T-helper 1 cell treated with Interleukin-12 subunit alpha and Interleukin-12 subunit beta and Interleukin-4 antibody, amounts not matched to agents 30 ng/mL and 1 ng/mL, for 36 hours (primary cell): ENCODE results near the gene GPR34. TPM values are rescaled to one million over a fixed set of nuclear protein-coding genes. Genes with fewer than 3 reads are reported as not detected.
"Not testable (repeated sequence)": the region's sequence is repeated elsewhere in the genome, so short reads cannot be mapped to it uniquely, and the experiment has no call there.

Experiments
- intact Hi-C: fragments of 100-400 bp; cut with micrococcal nuclease; formaldehyde crosslinking; loops from one replicate; pipeline ENCODE4 v1.15.1; 2024
- total RNA-seq: library from RNA; stranded (reverse); gene quantifications from 2 replicates; pipeline ENCODE4 v1.2.3, GENCODE V29; 2022

GPR34 gene
- total RNA-seq, 1 donor from 2014 or later = 4.2 TPM

DNA sequence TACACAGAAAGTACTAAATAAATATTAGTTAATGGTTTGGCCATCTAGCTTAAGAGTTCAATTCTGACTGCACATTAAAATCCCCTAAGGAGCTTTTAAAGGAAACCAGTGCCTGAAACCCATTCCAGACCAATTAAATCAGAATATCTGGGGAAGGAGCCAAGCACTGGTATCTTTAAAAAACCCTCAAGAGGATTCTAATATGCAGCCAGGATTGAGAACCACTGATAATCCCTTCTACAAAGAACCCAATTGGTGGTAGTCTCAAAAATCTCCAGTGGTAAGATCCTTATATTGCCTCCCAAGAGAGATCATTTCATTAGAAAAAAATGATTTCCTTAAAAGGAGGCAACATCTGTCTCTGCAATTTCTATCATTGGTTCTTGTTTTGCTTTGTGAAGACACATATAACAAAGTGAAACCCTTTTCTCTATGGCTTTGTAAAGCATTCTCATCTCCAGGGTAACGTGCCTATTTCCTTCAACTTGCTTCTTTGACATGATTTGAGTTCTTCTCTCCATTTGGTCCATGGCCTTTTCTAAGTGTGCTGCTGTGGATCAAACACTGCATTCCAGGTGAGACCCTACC lies 3.5 kb downstream of the GPR34 start:
- intact Hi-C loops = loop anchor here (5.0 to 10.0 kb wide), 2 partner anchors 40 to 247 kb away; partner anchors contain the start of gene NYX

- intact Hi-C loops = loop anchor here (5.0 to 10.0 kb wide), 2 partner anchors 39 to 248 kb away; partner anchors contain the start of gene NYX
Measured at GRCh38 chrX:41693024-41693423, 4.3 kb downstream of the GPR34 start.

GRCh38 chrX:41695426-41695825 lies 6.7 kb downstream of the GPR34 start:
- intact Hi-C loops = loop anchor here (10.0 kb wide), 1 partner anchor 251 kb away; the partner anchor contains the start of gene NYX

GRCh38 chrX:41703574-41704029 lies 14.8 kb downstream of the GPR34 start:
- intact Hi-C loops = loop anchor here (5.0 kb wide), 1 partner anchor 36 kb away; no protein-coding TSS in a partner anchor

DNA sequence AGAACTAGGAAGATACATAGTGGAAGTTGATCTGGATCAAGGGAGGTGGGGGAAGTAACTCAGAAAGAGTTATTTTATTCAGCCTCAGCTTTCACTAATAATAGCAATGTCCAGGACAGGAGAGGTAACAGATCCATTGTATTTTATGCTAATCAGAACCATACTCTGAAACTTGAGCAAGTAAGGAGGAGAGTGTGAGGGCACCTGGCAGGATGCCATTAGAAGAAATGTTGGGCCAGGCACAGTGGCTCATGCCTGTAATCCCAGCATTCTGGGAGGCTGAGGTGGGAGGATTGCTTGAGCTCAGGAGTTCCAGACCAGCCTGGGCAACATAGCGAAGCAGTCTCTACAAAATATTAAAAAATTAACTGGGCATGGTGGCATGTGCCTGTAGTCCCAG lies 16.3 kb downstream of the GPR34 start:
- intact Hi-C loops = no loop called here

DNA sequence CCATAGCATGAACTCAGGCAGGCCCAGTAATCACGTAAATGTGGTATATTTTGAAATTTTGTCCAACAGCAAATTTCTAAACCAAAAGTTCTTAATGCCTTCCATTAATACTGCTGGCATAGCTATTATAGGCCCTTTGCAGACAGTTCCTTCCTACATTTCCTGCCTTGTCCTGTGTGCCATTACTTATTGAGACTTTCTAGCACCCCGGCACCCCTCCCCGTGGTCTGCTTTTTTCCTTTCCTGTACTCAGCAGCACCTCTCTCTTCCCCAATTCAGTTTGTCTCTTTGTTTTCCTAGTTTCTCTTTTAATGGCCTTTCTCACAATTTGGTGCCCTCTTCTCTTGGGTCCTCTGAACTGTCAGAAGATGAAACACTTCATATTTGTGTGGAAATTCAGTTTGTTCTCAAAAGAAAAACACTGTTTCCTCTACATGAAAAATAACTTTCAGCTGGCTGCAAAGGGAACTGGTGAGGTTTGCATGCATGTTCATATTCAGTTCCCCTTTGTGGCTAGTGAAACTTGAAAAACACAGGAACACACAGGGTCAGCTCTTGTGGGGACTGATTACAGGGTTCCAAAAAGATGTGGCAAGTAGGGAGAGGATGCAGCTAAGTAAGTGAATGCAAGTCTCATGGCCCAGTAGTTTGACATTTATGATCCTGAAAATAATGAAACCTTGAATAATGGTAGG lies 17.1 kb downstream of the GPR34 start:
- intact Hi-C loops = no loop called here

DNA sequence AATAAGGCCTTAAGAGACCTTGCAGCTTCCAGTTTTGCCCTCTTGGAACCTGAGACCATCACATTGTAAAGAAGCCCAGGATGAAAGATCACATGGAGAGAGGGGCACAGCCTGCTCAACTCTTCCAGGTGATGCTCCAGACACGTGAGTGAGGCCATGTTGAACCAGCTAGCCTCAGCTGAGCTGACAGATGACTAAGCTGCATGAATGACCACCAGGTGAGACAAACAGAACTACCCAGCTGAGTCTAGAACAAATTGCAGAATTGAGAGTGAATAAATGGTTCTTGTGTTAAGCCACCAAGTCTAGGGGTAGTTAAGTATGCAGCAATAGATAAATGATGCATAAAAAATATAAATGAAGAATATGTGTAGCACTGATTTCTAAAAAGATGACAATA lies 18.4 kb downstream of the GPR34 start:
- intact Hi-C loops = no loop called here

GRCh38 chrX:41708486-41708885 lies 19.7 kb downstream of the GPR34 start:
- intact Hi-C loops = no loop called here

- intact Hi-C loops = no loop called here
Measured at GRCh38 chrX:41711021-41711667, 22.4 kb downstream of the GPR34 start.

DNA sequence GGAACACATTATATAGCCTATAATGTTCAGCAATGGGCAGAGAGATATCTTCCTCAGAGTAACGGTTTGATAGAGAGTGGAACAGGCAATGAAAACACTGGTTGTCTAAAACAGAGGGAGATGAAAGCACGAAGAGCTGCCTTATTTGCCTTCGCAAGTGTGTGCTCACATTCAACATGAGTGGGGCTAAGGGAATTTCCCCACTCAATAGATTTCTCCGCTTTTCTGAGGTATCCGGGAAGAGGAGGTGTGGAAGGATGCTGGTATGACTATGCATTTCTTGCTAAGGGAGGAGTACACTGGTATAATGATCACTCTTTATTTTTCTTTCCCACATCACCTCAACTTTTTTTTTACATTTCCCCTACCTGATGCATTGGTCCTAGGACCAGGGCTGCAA lies 27.4 kb downstream of the GPR34 start:
- intact Hi-C loops = no loop called here

GRCh38 chrX:41716767-41717473 lies 28.1 kb downstream of the GPR34 start:
- intact Hi-C loops = no loop called here

DNA sequence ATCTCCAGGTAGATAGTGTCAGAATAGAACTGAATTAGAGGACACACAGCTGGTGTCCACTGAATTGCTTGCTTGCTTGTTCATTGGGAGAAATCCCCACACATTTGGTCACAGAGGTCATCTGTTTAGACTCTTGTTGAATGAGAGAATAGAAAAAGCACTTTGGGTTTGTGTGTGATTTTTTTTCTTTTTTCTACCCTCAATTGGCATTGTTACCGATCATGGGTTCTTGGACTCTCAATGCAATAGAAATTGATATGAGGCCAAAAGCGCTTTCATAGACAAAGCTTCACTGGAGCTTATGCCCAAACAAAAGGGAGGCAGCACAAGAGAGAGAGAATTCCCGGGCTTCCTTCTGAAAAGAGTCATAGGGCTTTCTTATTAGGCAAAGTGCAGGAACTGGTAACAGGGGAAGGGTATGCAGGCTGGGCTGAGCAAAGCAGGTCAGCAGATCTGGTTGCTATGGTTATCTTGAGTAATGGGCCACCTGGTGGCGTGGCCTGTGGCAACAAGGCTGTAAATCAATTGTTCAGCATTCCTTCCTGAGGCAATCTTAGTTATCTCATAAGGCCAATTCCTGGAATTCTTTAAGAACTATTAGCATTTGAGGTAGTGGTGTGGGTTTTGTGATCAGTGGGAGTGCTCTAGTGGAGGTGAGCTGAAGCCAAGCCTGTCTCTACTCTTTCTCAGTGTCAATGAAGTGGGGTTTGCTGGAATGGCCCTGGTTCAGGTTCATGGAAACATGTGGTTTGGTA lies 29.9 kb downstream of the GPR34 start:
- intact Hi-C loops = no loop called here

DNA sequence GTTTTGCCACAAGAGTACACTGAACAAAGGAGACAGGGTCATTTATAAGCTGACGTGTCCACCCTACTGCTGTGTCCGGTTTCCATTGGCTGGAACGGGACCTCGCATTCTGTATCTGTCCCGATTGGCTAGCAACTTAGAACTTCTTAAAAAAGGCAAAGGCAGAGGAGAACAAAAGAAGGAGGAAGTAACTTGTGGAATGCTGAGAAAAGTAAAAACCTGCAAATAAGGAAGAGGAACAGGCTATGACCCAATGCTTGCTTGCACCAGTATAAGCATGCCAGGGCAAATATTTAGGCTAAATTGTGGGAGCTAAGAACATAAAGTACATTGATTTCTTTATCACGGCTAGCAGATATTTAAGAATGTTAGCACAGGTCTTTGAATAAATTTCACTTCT lies 30.8 kb downstream of the GPR34 start:
- intact Hi-C loops = not testable (repeated sequence)

GRCh38 chrX:41720125-41720779 lies 31.5 kb downstream of the GPR34 start:
- intact Hi-C loops = no loop called here

GRCh38 chrX:41721590-41721989 lies 32.8 kb downstream of the GPR34 start:
- intact Hi-C loops = no loop called here

GRCh38 chrX:41722214-41722613 lies 33.4 kb downstream of the GPR34 start:
- intact Hi-C loops = no loop called here

GRCh38 chrX:41722816-41723618 lies 34.2 kb downstream of the GPR34 start:
- intact Hi-C loops = no loop called here

DNA sequence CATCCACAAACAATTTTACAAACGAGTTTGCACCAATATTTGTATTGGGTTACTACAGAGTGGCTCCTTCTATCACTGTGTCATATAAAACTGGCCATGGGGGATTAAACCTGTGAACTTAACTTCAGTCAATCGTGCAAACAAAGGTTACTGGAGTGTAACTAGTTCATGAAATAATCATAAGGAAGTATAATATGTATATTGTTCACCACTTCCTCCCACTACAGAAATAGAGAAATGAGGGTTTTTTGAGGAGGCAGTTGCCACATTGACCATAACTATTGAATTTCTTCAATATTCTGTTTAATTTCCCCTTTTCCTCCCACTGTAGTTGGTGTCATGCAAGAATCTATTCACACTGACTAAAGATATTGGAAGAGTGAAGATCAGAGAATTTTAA lies 35.1 kb downstream of the GPR34 start, which contains the start of gene GPR82:
Gene GPR82, plus strand, starts transcription at position 356 of the 400 bp plus-strand sequence. CDS start 2,846 bp downstream, outside the sequence.
- intact Hi-C loops = no loop called here

DNA sequence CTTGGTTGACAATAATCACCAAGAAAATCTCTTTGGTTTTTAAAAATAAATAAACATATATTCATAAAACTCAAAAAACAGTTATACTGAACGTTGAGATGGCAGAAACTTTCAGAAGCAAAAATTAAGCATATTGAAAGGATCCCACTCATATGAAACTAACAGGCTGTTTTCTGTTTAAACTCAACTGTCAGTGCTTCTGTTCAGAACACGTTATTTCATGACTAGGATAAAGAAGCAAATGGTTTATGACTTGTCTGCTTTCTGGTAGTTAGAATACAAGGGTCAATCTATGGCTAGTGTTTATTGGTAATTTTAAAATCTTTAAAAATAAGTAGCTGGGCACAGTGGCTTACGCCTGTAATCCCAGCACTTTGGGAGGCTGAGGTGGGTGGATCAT lies 39.4 kb downstream of the GPR34 start:
- intact Hi-C loops = loop anchor here (5.0 kb wide), 1 partner anchor 49 kb away; no protein-coding TSS in a partner anchor
